Muscle layer of duodenum (tissue), 2 donors: Measurements from ENCODE around the gene RIPK1.
A peak's percentile ranks its signal among the peaks of the same experiment; 100 is the strongest.
"Not testable (repeated sequence)": the region's sequence is repeated elsewhere in the genome, so short reads cannot be mapped to it uniquely, and the experiment has no call there.

ENCODE experiments used
- H3K27ac ChIP-seq: one replicate; pipeline ENCODE4 v1.7.0; 2013; ENCODE audit warnings: mild to moderate bottlenecking, low read length
- H3K27me3 ChIP-seq: one replicate; pipeline ENCODE4 v1.7.0; 2013; ENCODE audit warnings: low read depth, mild to moderate bottlenecking, control low read depth, low read length
- H3K36me3 ChIP-seq, 2 donors: one replicate each; pipeline ENCODE4 v1.7.0; 2013; ENCODE audit warnings: low read length in 2 of 2, control low read depth in 1 of 2, mild to moderate bottlenecking in 1 of 2; ENCODE audit not compliant: insufficient read depth in 2 of 2, control insufficient read depth in 1 of 2
- H3K4me1 ChIP-seq, 2 donors: one replicate each; pipeline ENCODE4 v1.7.0; 2013; ENCODE audit warnings: low read length in 2 of 2, mild to moderate bottlenecking in 2 of 2, control low read depth in 1 of 2, moderate library complexity in 1 of 2; ENCODE audit not compliant: insufficient read depth in 2 of 2, control insufficient read depth in 1 of 2
- H3K4me3 ChIP-seq, 2 donors: one replicate each; pipeline ENCODE4 v1.7.0; 2013; ENCODE audit warnings: low read length in 2 of 2, low read depth in 1 of 2, mild to moderate bottlenecking in 1 of 2
- H3K9me3 ChIP-seq, 2 donors: one replicate each; pipeline ENCODE4 v1.7.0; 2013; ENCODE audit warnings: low read length in 2 of 2, control low read depth in 1 of 2, mild to moderate bottlenecking in 1 of 2; ENCODE audit not compliant: control insufficient read depth in 1 of 2
- donor health status: healthy.

Gene RIPK1

GRCh38 chr6:3052481-3053230 lies 15.6 kb upstream of the RIPK1 start:
- Histone ChIP-seq H3K27me3 (no peaks in the 10 kb centered on the region), H3K36me3 (no peaks in the 10 kb centered on the region), H3K9me3 (no peaks in the 10 kb centered on the region), H3K4me1 (peaks cover 0 to 6% of the 10 kb centered on the region in 2 donors), H3K4me3 (peak overlapping the region in 1 of 2 donors; percentile 50), H3K27ac (no peak overlapping the region)

- peaks cover 0 to 6% of the 10 kb centered on the region in 2 donors for H3K4me1 ChIP-seq
- H3K27ac ChIP-seq = no peak overlapping the region
- peak overlapping the region; percentile 50 to 63 for H3K4me3 ChIP-seq
- H3K36me3 ChIP-seq = no peaks in the 10 kb centered on the region
- no peaks in the 10 kb centered on the region for H3K9me3 ChIP-seq
- no peaks in the 10 kb centered on the region for H3K27me3 ChIP-seq
Observed at GRCh38 chr6:3053231-3053508, 15.1 kb upstream of the RIPK1 start.

DNA sequence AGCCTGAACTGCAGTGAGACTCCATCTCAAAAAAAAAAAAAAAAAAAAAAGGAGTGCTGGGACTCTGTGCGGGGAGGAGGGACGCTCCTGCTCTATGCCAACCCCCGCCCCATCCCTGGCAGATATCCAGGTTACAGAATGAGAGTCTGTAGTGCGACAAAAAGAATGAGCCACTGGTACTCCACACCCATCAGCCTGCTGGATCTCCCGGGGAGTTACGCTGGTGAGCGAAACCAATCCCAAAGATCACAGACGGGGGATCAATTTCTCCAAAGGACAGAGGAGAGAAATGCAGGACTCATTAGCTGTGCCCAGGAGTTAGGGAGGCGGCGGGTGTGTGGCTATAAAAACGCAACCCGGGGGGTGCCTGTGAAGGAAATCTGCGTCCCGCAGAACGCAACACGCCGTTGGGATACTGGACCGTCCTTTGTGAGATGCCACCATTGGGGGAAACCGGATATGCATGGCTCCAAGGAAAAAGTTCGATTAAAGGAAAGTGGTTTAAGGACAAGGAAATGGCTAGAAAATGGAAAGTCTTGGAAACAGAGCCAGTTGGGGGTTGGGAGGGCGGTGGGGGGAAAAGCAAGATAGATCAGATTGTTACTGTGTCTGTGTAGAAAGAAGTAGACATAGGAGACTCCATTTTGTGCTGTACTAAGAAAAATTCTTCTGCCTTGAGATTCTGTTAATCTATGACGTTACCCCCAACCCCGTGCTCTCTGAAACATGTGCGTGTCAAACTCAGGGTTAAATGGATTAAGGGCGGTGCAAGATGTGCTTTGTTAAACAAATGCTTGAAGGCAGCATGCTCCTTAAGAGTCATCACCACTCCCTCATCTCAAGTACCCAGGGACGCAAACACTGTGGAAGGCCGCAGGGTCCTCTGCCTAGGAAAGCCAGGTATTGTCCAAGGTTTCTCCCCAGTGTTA lies 13.8 kb upstream of the RIPK1 start:
- H3K27me3 ChIP-seq, H3K36me3 ChIP-seq, H3K27ac ChIP-seq, H3K4me1 ChIP-seq, H3K9me3 ChIP-seq: not testable (repeated sequence)
- H3K4me3 ChIP-seq = peak overlapping the region; percentile 26 to 63

DNA sequence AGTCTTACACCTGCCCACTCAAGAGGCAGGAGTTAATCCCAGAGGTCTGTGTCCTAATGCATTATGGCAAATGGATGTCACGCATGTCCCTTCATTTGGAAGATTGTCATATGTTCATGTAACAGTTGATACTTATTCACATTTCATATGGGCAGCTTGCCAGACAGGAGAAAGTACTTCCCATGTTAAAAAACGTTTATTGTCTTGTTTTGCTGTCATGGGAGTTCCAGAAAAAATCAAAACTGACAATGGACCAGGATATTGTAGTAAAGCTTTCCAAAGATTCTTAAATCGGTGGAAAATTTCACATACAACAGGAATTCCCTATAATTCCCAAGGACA lies 13.2 kb upstream of the RIPK1 start:
- not testable (repeated sequence) for H3K27ac ChIP-seq, H3K4me1 ChIP-seq, H3K9me3 ChIP-seq, H3K4me3 ChIP-seq, H3K27me3 ChIP-seq, H3K36me3 ChIP-seq

DNA sequence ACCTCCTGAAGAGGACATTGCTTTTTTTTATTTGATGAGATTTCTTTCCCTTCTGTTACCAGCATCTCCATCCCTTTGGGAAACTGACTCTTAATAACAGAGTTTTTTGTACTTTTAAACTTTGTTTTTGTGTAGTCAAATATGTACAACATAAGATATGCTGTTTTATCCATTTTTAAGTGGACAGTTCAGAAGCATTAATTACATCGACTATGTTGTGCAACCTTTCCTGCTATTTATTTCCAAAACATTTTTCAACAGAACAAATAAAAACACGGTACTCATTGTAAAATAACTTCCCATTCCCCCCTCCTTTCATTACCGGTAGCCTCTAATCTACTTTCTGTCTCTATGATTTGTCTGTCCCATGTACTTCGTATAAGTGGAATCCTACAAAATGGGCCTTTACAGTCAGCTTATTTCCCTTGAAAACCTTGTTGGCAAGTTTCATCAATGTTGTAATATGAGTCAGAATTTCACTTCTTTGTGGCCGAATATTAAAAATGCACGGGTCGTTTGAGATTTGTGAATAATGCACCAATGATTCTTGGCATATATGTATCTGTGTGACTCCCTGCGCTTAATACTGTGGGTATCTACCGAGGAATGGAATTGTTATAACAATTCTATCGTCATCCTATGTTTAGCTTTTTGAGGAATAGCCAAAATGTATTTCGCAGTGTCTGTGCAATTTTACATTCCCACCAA lies 11.1 kb upstream of the RIPK1 start:
- Histone ChIP-seq H3K36me3 (no peaks in the 10 kb centered on the region), H3K4me3 (no peak overlapping the region), H3K4me1 (peaks cover 0 to 6% of the 10 kb centered on the region in 2 donors), H3K27ac (no peak overlapping the region), H3K27me3 (no peaks in the 10 kb centered on the region), H3K9me3 (no peaks in the 10 kb centered on the region)

DNA sequence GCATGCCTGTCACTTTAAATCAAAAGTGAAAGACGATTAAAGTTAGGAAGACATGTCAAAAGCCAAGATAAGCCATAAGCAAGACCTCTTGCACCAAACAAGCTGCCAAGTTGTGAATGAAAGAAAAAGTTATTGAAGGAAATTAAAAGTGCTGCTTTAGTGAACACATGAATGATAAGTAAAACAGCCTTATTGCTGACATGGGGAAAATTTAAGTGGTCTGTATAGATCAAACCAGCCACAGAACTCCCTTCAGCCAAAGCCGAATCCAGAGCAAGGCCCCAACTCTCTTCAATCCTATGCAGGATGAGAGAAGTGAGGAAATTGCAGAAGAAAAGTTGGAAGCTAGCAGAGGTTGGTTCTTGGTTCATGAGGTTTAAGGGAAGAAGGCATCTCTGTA lies 9.3 kb upstream of the RIPK1 start:
- H3K9me3 ChIP-seq = no peaks in the 10 kb centered on the region
- no peaks in the 10 kb centered on the region for H3K27me3 ChIP-seq
- no peaks in the 10 kb centered on the region for H3K36me3 ChIP-seq
- no peak overlapping the region for H3K4me3 ChIP-seq
- no peak overlapping the region for H3K27ac ChIP-seq
- H3K4me1 ChIP-seq = peaks cover 0 to 3% of the 10 kb centered on the region in 2 donors

DNA sequence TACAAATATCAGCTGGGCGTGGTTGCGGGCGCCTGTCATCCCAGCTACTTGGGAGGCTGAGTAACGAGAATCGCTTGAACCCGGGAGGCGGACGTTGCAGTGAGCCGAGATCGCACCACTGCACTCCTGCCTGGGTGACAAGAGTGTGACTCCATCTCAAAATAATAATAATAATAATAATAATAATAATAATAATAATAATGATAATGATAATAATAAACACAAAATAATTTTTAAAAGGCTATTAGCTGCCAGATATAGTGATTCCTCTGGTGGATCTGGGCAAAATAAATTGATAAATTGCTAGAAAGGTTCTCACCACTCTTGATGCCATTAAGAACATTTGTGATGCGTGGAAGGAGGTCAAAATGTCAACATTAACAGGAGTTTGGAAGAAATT lies 8.2 kb upstream of the RIPK1 start:
- H3K27me3 ChIP-seq, H3K4me1 ChIP-seq, H3K36me3 ChIP-seq, H3K9me3 ChIP-seq, H3K27ac ChIP-seq, H3K4me3 ChIP-seq: not testable (repeated sequence)

DNA sequence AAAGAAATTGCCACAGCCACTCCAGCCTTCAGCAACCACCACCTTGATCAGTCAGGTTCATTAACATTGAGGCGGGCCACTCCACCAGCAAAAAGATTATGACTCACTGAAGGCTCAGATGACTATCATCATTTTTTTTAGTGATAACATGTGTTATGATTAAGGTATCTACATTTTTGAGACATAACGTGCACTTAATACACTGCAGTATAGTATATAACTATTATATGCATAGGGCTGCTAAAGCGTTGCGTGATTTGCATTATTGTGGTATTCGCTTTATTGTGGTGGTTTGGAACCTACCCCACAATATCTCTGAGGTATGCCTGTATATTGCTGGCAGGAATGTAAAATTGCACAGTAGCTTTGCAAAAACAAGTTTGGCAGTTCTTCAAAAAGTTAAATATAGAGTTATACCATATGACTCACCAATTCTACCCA lies 6.8 kb upstream of the RIPK1 start:
- H3K4me3 ChIP-seq = no peak overlapping the region
- H3K4me1 ChIP-seq = peaks cover 0 to 3% of the 10 kb centered on the region in 2 donors
- no peaks in the 10 kb centered on the region for H3K9me3 ChIP-seq
- no peak overlapping the region for H3K27ac ChIP-seq
- H3K27me3 ChIP-seq = no peaks in the 10 kb centered on the region
- no peaks in the 10 kb centered on the region for H3K36me3 ChIP-seq

DNA sequence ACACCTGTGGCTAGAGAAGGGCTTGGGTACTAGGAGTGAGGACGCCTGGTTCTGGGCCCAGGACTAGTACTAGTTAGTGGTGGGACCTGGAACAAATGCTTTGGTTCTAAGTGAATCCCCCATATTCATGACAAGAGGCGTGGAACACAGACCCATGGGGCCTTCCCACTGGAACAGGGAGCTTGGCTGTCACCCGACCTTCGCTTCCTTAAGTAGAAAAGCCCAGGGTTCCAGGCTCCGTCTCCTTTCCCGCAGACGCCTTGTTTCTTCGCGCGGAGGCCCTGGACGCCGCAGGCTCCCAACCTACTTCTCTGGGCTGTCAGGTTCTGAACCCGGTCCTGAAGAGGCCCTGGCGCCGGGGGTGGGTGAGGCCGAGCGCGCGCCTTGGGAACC lies 5.0 kb upstream of the RIPK1 start:
- Histone ChIP-seq H3K4me3 (peak overlapping the region in 1 of 2 donors; percentile 73), H3K4me1 (peaks cover 0 to 10% of the 10 kb centered on the region in 2 donors)
- not testable (repeated sequence) for H3K27me3 ChIP-seq, H3K36me3 ChIP-seq, H3K27ac ChIP-seq, H3K9me3 ChIP-seq

DNA sequence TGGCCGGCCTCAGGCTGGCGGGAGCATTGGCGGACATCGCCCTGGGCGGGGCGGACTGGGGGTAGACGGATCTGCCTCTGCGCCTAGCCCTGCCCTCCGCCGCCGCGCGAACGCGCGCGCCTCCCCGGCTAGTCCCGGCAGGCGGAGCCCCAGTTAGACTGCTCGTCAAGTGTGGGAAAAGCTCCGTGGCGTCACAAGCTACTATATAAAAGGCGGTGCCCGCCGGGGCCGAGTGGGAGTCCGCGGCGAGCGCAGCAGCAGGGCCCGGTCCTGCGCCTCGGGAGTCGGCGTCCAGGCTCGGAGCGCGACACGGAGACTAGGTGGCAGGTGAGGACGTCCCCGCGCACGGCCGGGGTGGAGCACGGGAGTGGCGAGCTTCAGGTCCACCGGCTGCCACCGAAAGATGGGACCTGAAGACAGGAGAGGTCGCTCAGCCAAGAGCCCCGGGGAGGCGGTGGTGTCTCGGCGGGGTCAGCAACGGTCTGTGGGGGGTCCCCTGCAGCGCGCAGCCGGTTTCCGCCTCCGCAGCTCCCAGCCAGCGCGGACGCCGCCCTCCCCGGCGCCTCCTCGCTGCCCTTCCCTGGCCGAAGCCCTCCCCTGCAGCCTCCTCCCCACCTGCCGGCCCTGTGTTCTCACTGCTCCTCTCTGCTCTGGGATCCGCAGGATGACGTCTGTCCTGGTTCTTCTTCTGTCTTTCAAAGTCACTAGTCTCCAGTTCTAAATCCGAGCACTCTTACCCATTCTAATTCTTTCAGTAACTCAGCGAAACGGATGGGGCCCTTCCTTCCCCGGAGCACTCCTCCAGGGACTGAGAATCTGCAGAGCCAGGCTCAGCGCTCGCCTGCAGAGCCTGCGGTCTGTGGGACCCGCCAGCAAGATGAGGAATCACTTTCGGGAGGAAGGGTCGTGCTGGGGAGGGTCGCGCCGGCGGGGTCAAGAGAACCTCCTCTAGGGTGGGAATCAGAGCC lies 4.3 kb upstream of the RIPK1 start:
- Histone ChIP-seq H3K4me3 (peak overlapping the region; percentile 70 to 73), H3K4me1 (peaks cover 0 to 10% of the 10 kb centered on the region in 2 donors), H3K9me3 (no peaks in the 10 kb centered on the region), H3K36me3 (peaks cover 0 to 5% of the 10 kb centered on the region in 2 donors), H3K27me3 (no peaks in the 10 kb centered on the region), H3K27ac (peak overlapping the region; percentile 58)
